Stomach (tissue), 9 donors: ENCODE measurements around the gene HOXD13. TPM values are rescaled to one million over a fixed set of nuclear protein-coding genes. Genes with fewer than 3 reads are reported as not detected.

Source experiments
- DNase-seq, 2 donors: peaks; one replicate each; pipeline versions ENCODE4 v3.0.0 to v3.0.0-alpha.2; 2013 to 2019
- H3K27ac ChIP-seq, 5 donors: fragments of 200-600 bp in 4 of 5; sonication (generic) in 4 of 5; one replicate each; pipeline ENCODE4 v1.5.1; 2013 to 2019; ENCODE audit warnings: mild to moderate bottlenecking in 1 of 5, moderate library complexity in 1 of 5
- H3K27me3 ChIP-seq, 3 donors: fragments of 200-600 bp; sonication (generic); one replicate each; pipeline ENCODE4 v1.5.1; 2017 to 2019; ENCODE audit warnings: mixed run types in 1 of 3
- H3K36me3 ChIP-seq, 4 donors: fragments of 200-600 bp; sonication (generic); 1 replicate in 3 of 4; 2 replicates in 1 of 4; pipeline ENCODE4 v1.5.1; 2016 to 2019
- H3K4me1 ChIP-seq, 4 donors: fragments of 200-600 bp; sonication (generic); one replicate each; pipeline ENCODE4 v1.5.1; 2016 to 2019
- H3K4me3 ChIP-seq, 4 donors: fragments of 200-600 bp; sonication (generic) in 3 of 4; one replicate each; pipeline ENCODE4 v1.5.1; 2016 to 2019; ENCODE audit warnings: mild to moderate bottlenecking in 1 of 4
- H3K9me3 ChIP-seq, 4 donors: fragments of 200-600 bp; sonication (generic); one replicate each; pipeline ENCODE4 v1.5.1; 2016 to 2019
- CTCF ChIP-seq, 7 experiments: fragments of 450-650 bp in 4 of 7; fragments of 200-600 bp in 3 of 7; sonication (generic) in 3 of 7; IDR thresholded peaks; one replicate each; pipeline ENCODE4 v1.5.1; 2016 to 2019; ENCODE audit warnings: antibody characterized with exemption in 7 of 7, control low read depth in 2 of 7, mild to moderate bottlenecking in 1 of 7
- EP300 ChIP-seq: sonication (generic); formaldehyde crosslinking; IDR thresholded peaks from one replicate; pipeline ENCODE4 v1.6.1; 2017; ENCODE audit warnings: antibody characterized with exemption
- POLR2A ChIP-seq, 4 donors: fragments of 450-650 bp; IDR thresholded peaks; one replicate each; pipeline ENCODE4 v1.6.1; 2016; ENCODE audit warnings: antibody characterized with exemption in 4 of 4, control low read depth in 2 of 4, mild to moderate bottlenecking in 1 of 4, moderate library complexity in 1 of 4
- POLR2AphosphoS5 ChIP-seq, 3 donors: sonication (generic); formaldehyde crosslinking; IDR thresholded peaks; one replicate each; pipeline ENCODE4 v1.6.1; 2016; ENCODE audit warnings: antibody characterized with exemption in 3 of 3
- WGBS, 5 donors: extraction: QIAGEN DNeasy Blood & Tissue Kit in 3 of 5; methylation state at CpG; one replicate each; pipeline versions ENCODE4 v1.1.5 to v1.1.7; 2013 to 2018; 5-methylcytosine and 5-hydroxymethylcytosine counted together
- intact Hi-C: fragments of 100-400 bp; cut with DNase I; formaldehyde crosslinking; loops from one replicate; pipeline ENCODE4 v1.15.1; 2023; ENCODE audit warnings: low total_unique reads
- polyA plus RNA-seq, 3 donors: library from polyadenylated mRNA; stranded (reverse); fragments of 200-250 nt; gene quantifications; one replicate each; pipeline ENCODE4 v1.2.3, GENCODE V29; 2013
- total RNA-seq, 5 donors: library from RNA; depleted of rRNA; stranded (reverse); fragments of >200 nt; gene quantifications; one replicate each; pipeline versions ENCODE4 v1.1.0 to v1.2.3, GENCODE V29; 2014 to 2016
- donor health status: healthy with polysubstance abuse.
- donor health status: Bipolar disorder and iron deficiency.
- donor health status: healthy.

HOXD13 gene
- total and polyA plus RNA-seq, 8 donors = not detected

GRCh38 chr2:176115883-176116813 lies 23.6 kb downstream of the HOXD13 start, which contains the start of gene HOXD10:
TSS of gene HOXD10 (plus strand) at chr2:176116778. CDS start at chr2:176116834, 56 bp downstream.
- no peak within 1 kb of the TSS for H3K27ac ChIP-seq
- peak in 1 of 2 donors; percentile 71 for DNase-seq
- H3K36me3 ChIP-seq = no peaks in the 10 kb centered on the region
- peak within 1 kb of the TSS in 1 of 4 donors; percentile 2 for H3K4me3 ChIP-seq
- WGBS, 5 donors = 5 to 12% (median 10%) methylated on average over 50 to 66 of the region's 66 CpGs
- H3K4me1 ChIP-seq = peaks cover 0 to 12% (median 5%) of the 10 kb centered on the region in 4 donors
- no peak for TF ChIP-seq CTCF (IDR thresholded peaks at IDR 0.05)
- no peak for TF ChIP-seq POLR2A (IDR thresholded peaks at IDR 0.05)
- TF ChIP-seq EP300 = no peak
- no peak for TF ChIP-seq POLR2AphosphoS5 (IDR thresholded peaks at IDR 0.05)
- peaks cover 51 to 100% (median 95%) of the 10 kb centered on the region in 3 donors for H3K27me3 ChIP-seq
- peaks cover 0 to 12% (median 0%) of the 10 kb centered on the region in 4 donors for H3K9me3 ChIP-seq
- intact Hi-C loops = no loop called here

GRCh38 chr2:176117162-176117822 lies 24.8 kb downstream of the HOXD13 start:
- Histone ChIP-seq H3K27ac (no peak overlapping the region), H3K27me3 (peaks cover 55 to 100% (median 95%) of the 10 kb centered on the region in 3 donors), H3K9me3 (peaks cover 0 to 12% (median 5%) of the 10 kb centered on the region in 4 donors), H3K4me1 (peaks cover 2 to 16% (median 5%) of the 10 kb centered on the region in 4 donors), H3K36me3 (no peaks in the 10 kb centered on the region), H3K4me3 (no peak overlapping the region)
- intact Hi-C loops = no loop called here
- WGBS, 5 donors = 16 to 33% (median 21%) methylated on average over 24 to 40 of the region's 40 CpGs
- no peak for DNase-seq
- no peak for TF ChIP-seq POLR2AphosphoS5 (IDR thresholded peaks at IDR 0.05)
- TF ChIP-seq EP300 = no peak
- TF ChIP-seq CTCF (IDR thresholded peaks at IDR 0.05) = no peak
- TF ChIP-seq POLR2A (IDR thresholded peaks at IDR 0.05) = no peak

- WGBS, 5 donors = 10 to 15% (median 10%) methylated on average over 11 of the region's 11 CpGs
- Histone ChIP-seq H3K27ac (no peak overlapping the region), H3K27me3 (peaks cover 55 to 100% (median 95%) of the 10 kb centered on the region in 3 donors), H3K9me3 (peaks cover 0 to 17% (median 6%) of the 10 kb centered on the region in 4 donors), H3K4me3 (no peak overlapping the region), H3K36me3 (no peaks in the 10 kb centered on the region), H3K4me1 (peaks cover 8 to 22% (median 11%) of the 10 kb centered on the region in 4 donors)
- intact Hi-C loops = no loop called here
- DNase-seq = no peak
- TF ChIP-seq POLR2A (IDR thresholded peaks at IDR 0.05) = no peak
- no peak for TF ChIP-seq POLR2AphosphoS5 (IDR thresholded peaks at IDR 0.05)
- TF ChIP-seq CTCF (IDR thresholded peaks at IDR 0.05) = no peak
These were observed 25.4 kb downstream of the HOXD13 start for GRCh38 chr2:176117823-176118371.
